Activated T-helper 17 cell treated with anti-CD3 and anti-CD28 coated beads, Interleukin-2, amount 50 U/mL, for 72 hours (primary cell): ENCODE results near the gene GALNTL6. TPM values are rescaled to one million over a fixed set of nuclear protein-coding genes. Genes with fewer than 3 reads are reported as not detected.

Experiments
- ATAC-seq: fragments of 150-1000 bp; cut with Tn5 transposase; replicated peaks from 2 replicates; pipeline ENCODE4 v1.10.0; 2021; ENCODE audit warnings: mild to moderate bottlenecking, moderate library complexity
- H3K27ac Mint-ChIP-seq: one replicate; pipeline ENCODE4 v1.8.0; 2022; ENCODE audit warnings: mixed read lengths
- H3K27me3 Mint-ChIP-seq: one replicate; pipeline ENCODE4 v1.8.0; 2022; ENCODE audit warnings: mixed read lengths
- H3K36me3 Mint-ChIP-seq: one replicate; pipeline ENCODE4 v1.8.0; 2022; ENCODE audit warnings: low read depth, mild to moderate bottlenecking, mixed read lengths
- H3K4me1 Mint-ChIP-seq: one replicate; pipeline ENCODE4 v1.8.0; 2022; ENCODE audit warnings: mixed read lengths
- H3K4me3 Mint-ChIP-seq: one replicate; pipeline ENCODE4 v1.8.0; 2022; ENCODE audit warnings: mild to moderate bottlenecking, mixed read lengths
- H3K9me3 Mint-ChIP-seq: one replicate; pipeline ENCODE4 v1.8.0; 2022; ENCODE audit warnings: mixed read lengths
- total RNA-seq, 2 donors: library from RNA; stranded (reverse); gene quantifications; one replicate each; pipeline ENCODE4 v1.2.3, GENCODE V29; 2022

GALNTL6 gene
- total RNA-seq, 2 donors from 2014 or later, result not detected

DNA sequence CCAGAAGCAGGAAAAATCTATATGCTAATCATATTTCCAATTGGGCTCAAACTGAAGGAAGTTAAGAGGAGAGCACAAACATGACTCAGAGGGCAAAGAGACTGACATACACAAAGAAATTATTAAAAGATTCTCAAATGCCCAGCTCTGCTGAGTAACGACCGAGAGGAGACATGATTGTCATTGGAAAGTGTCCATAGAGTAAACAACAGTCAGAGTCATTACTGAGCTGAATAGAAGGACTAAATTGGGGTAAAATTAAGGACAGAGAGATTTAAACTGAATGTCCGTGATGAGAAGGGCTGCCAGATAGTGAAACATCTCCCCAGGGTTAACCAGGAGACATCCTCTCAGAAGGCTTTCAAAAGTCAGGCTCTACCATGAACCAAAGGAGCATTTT lies 1244.2 kb downstream of the GALNTL6 start:
- Mint-ChIP-seq H3K9me3 (no peaks in the 10 kb centered on the region), H3K4me3 (no peak overlapping the region), H3K36me3 (no peaks in the 10 kb centered on the region), H3K27me3 (peaks cover 3% of the 10 kb centered on the region), H3K4me1 (no peaks in the 10 kb centered on the region), H3K27ac (no peak overlapping the region)
- ATAC-seq, result no peak

DNA sequence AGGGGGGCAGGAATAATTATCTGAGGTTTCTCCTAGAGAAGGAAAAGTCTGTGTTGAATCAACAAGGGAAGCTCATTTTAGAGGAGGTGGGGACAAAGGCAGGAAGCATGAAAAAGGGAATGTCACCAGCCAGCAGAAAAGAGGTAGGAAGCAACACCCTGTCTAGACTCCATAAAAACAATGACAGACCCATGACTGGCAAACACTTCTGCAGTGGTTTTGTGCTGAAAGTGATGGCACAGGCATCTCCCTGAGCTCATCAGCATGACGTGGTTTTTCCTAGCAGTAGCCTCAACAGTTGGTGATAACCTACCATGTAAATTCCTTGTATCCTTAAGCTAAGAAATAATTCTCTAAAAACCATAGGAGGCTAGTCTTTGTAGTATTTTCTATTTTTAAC lies 1244.7 kb downstream of the GALNTL6 start:
- no peaks in the 10 kb centered on the region for H3K36me3 Mint-ChIP-seq
- H3K27me3 Mint-ChIP-seq, result peaks cover 3% of the 10 kb centered on the region
- no peak overlapping the region for H3K4me3 Mint-ChIP-seq
- no peaks in the 10 kb centered on the region for H3K4me1 Mint-ChIP-seq
- ATAC-seq, result no peak
- no peak overlapping the region for H3K27ac Mint-ChIP-seq
- no peaks in the 10 kb centered on the region for H3K9me3 Mint-ChIP-seq

DNA sequence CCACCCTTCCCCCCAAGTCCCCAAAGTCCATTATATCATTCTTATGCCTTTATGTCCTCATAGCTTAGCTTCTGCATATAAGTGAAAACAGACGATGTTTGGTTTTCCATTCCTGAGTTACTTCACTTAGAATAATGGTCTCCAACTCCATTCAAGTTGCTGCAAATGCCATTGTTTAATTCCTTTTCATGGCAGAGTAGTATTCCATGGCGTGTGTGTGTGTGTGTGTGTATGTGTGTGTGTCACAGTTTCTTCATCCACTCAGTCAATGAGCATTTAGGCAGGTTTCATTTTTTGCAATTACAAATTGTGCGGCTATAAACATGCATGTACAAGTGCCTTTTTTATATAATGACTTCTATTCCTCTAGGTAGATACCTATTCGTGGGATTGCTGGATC lies 1248.0 kb downstream of the GALNTL6 start:
- Mint-ChIP-seq H3K36me3 (no peaks in the 10 kb centered on the region), H3K27ac (no peak overlapping the region), H3K4me1 (no peaks in the 10 kb centered on the region), H3K27me3 (peaks cover 5% of the 10 kb centered on the region), H3K4me3 (no peak overlapping the region), H3K9me3 (peaks cover 13% of the 10 kb centered on the region)
- ATAC-seq, result no peak

- H3K9me3 Mint-ChIP-seq, result peaks cover 12% of the 10 kb centered on the region
- H3K36me3 Mint-ChIP-seq, result no peaks in the 10 kb centered on the region
- H3K4me1 Mint-ChIP-seq, result no peaks in the 10 kb centered on the region
- ATAC-seq, result no peak
- H3K27ac Mint-ChIP-seq, result no peak overlapping the region
- H3K27me3 Mint-ChIP-seq, result peaks cover 6% of the 10 kb centered on the region
- no peak overlapping the region for H3K4me3 Mint-ChIP-seq
Observed at GRCh38 chr4:173073939-173074500, 1260.8 kb downstream of the GALNTL6 start.

GRCh38 chr4:173074501-173074946 lies 1261.3 kb downstream of the GALNTL6 start:
- H3K36me3 Mint-ChIP-seq, result no peaks in the 10 kb centered on the region
- H3K4me3 Mint-ChIP-seq, result no peak overlapping the region
- peaks cover 7% of the 10 kb centered on the region for H3K9me3 Mint-ChIP-seq
- H3K27ac Mint-ChIP-seq, result no peak overlapping the region
- H3K4me1 Mint-ChIP-seq, result no peaks in the 10 kb centered on the region
- peaks cover 4% of the 10 kb centered on the region for H3K27me3 Mint-ChIP-seq
- no peak for ATAC-seq

- Mint-ChIP-seq H3K4me3 (no peak overlapping the region), H3K27me3 (peaks cover 10% of the 10 kb centered on the region), H3K27ac (no peak overlapping the region), H3K4me1 (no peaks in the 10 kb centered on the region), H3K9me3 (peaks cover 11% of the 10 kb centered on the region), H3K36me3 (no peaks in the 10 kb centered on the region)
- ATAC-seq, result no peak
Observed at GRCh38 chr4:173076903-173077634, 1263.9 kb downstream of the GALNTL6 start.

GRCh38 chr4:173088144-173088543 lies 1274.9 kb downstream of the GALNTL6 start:
- no peaks in the 10 kb centered on the region for H3K4me1 Mint-ChIP-seq
- no peak overlapping the region for H3K4me3 Mint-ChIP-seq
- no peak for ATAC-seq
- H3K27ac Mint-ChIP-seq, result no peak overlapping the region
- no peaks in the 10 kb centered on the region for H3K36me3 Mint-ChIP-seq
- H3K27me3 Mint-ChIP-seq, result peaks cover 26% of the 10 kb centered on the region
- H3K9me3 Mint-ChIP-seq, result peaks cover 9% of the 10 kb centered on the region
